ENCODE results near the gene CRIP2. TPM values are rescaled to one million over a fixed set of nuclear protein-coding genes. Genes with fewer than 3 reads are reported as not detected.
A peak's percentile ranks its signal among the peaks of the same experiment; 100 is the strongest.

The CRIP2 gene
- total and polyA plus RNA-seq, 2 of the 8 experiments (the other 6 are each of a cell fraction or from before 2014, with no cell fraction given) = 4.2 to 13.5 TPM

- Histone ChIP-seq H4K8ac (ENCODE audit: extremely low read depth, insufficient read depth, low read length) (no peak overlapping the region), H3K14ac (ENCODE audit: insufficient read length) (no peak overlapping the region), H3K4ac (replicated peaks; ENCODE audit: insufficient read length, low read depth, low read length) (no peak overlapping the region), H3K79me2 (ENCODE audit: control insufficient read depth in 1 of 2, insufficient read depth in 2 of 2, low read length in 2 of 2) (no peaks in the 10 kb centered on the region), H2BK15ac (ENCODE audit: low read length) (no peak overlapping the region), H3K9me3 (ENCODE audit: insufficient read depth in 2 of 2, low read depth in 1 of 2, low read length in 1 of 2) (no peaks in the 10 kb centered on the region), H4K91ac (replicated peaks; ENCODE audit: insufficient read length, low read length) (no peak overlapping the region), H3K9ac (replicated peaks in 1 of 4; ENCODE audit: extremely low read depth in 1 of 4, low read depth in 3 of 4, low read length in 3 of 4) (peak overlapping the region in 1 of 4 experiments; percentile 70; a peak in 2 of 7 replicates), H2BK20ac (ENCODE audit: low read length) (no peak overlapping the region), H3K4me1 (replicated peaks in 1 of 4; ENCODE audit: control insufficient read depth in 3 of 4, insufficient read depth in 4 of 4, low read length in 3 of 4) (peaks cover 0 to 35% (median 20%) of the 10 kb centered on the region in 4 experiments; a peak in 6 of 7 replicates), H2AK5ac (ENCODE audit: low read depth, low read length) (no peak overlapping the region), H3K36me3 (ENCODE audit: control insufficient read depth in 2 of 4, insufficient read depth in 4 of 4, low read length in 3 of 4) (peaks cover 0 to 11% (median 3%) of the 10 kb centered on the region in 4 experiments; a peak in 2 of 8 replicates), H3K18ac (ENCODE audit: extremely low read depth, low read length) (peak overlapping the region; percentile 60), H4K20me1 (replicated peaks in 1 of 2; ENCODE audit: control insufficient read depth in 1 of 2, insufficient read depth in 2 of 2, low read length in 2 of 2) (peaks cover 3 to 25% of the 10 kb centered on the region in 2 experiments), H3K4me3 (ENCODE audit: extremely low read depth in 1 of 4, insufficient read depth in 2 of 4, low read depth in 3 of 4, low read length in 4 of 4) (peak overlapping the region; percentile 40 to 65 (median 52)), H3K27ac (ENCODE audit: low read depth, low read length) (no peak overlapping the region), H3K23ac (ENCODE audit: insufficient read length) (no peak overlapping the region), H3K56ac (replicated peaks; ENCODE audit: insufficient read length, low read depth, low read length) (no peak overlapping the region), H3K23me2 (ENCODE audit: low read depth, low read length) (peaks cover 14% of the 10 kb centered on the region; the same call in 1 of the 2 replicates), H4K5ac (ENCODE audit: insufficient read length, low read depth, low read length) (no peak overlapping the region), H2BK5ac (ENCODE audit: low read depth, low read length) (no peak overlapping the region), H2BK12ac (ENCODE audit: low read depth, low read length) (peak overlapping the region; percentile 17; the same call in 1 of the 2 replicates), H3K27me3 (replicated peaks in 1 of 4; ENCODE audit: control insufficient read depth in 3 of 4, extremely low read depth in 1 of 4, insufficient read depth in 3 of 4, low read length in 3 of 4) (peaks cover 34 to 48% (median 41%) of the 10 kb centered on the region in 4 experiments), H3K79me1 (ENCODE audit: low read depth, low read length) (no peaks in the 10 kb centered on the region), H3K4me2 (ENCODE audit: insufficient read depth in 1 of 2, low read depth in 2 of 2, low read length in 2 of 2) (peak overlapping the region; percentile 33 to 89), H2BK120ac (replicated peaks; ENCODE audit: low read depth, low read length) (no peak overlapping the region), H2AFZ (ENCODE audit: low read length) (no peak overlapping the region)
- ChIA-PET CTCF (ENCODE audit: partially characterized antibody) (interaction anchor here (1.2 to 5.1 kb wide), 4 partner anchors 9 to 100 kb away, joined by 5 to 70 read pairs (median 12); no protein-coding TSS in a partner anchor), POLR2A (ENCODE audit: partially characterized antibody) (interaction anchor here (1.0 to 1.4 kb wide), 4 partner anchors 8 to 70 kb away, joined by 3 to 4 read pairs (median 4); no protein-coding TSS in a partner anchor)
- WGBS, 2 experiments (ENCODE audit: extremely low coverage in 1 of 2, insufficient coverage in 1 of 2, insufficient read length in 1 of 2, insufficient replicate concordance in 2 of 2, low coverage in 1 of 2, low lambda C conversion rate in 2 of 2, missing lambda C conversion rate in 1 of 2) = 19% methylated on average over 24 of the region's 60 CpGs; no CpG with 5 or more reads in 1 of the 2 experiments
- DNase-seq (ENCODE audit: low read depth in 1 of 2, low spot score in 2 of 2) (peak in 1 of 2 experiments; percentile 96), FAIRE-seq (no peak)
- TF ChIP-seq E2F6 (IDR thresholded peaks at IDR 0.05) = no peak
- TF ChIP-seq FOSL1 (IDR thresholded peaks at IDR 0.05; ENCODE audit: insufficient read depth, low read depth, low read length) = no peak
- no peak for TF ChIP-seq YY1 (IDR thresholded peaks at IDR 0.05; ENCODE audit: low read depth, low read length)
- no peak for TF ChIP-seq RXRA (IDR thresholded peaks at IDR 0.05; ENCODE audit: insufficient read depth, low read depth, low read length)
- no peak for TF ChIP-seq POLR2AphosphoS5 (IDR thresholded peaks at IDR 0.05; ENCODE audit: low read depth, low read length)
- TF ChIP-seq CHD2 (IDR thresholded peaks at IDR 0.05; ENCODE audit: low read length) = no peak
- TF ChIP-seq SIN3A (conservative IDR thresholded peaks at IDR 0.05 in 1 of 2, IDR thresholded peaks at IDR 0.05 in 1 of 2; ENCODE audit: low read depth in 1 of 2, low read length in 2 of 2) = peak; percentile 33 to 80; a peak in 2 of 4 replicates
- no peak for TF ChIP-seq SIRT6 (IDR thresholded peaks at IDR 0.05; ENCODE audit: low read length)
- no peak for TF ChIP-seq CTBP2 (IDR thresholded peaks at IDR 0.05; ENCODE audit: borderline replicate concordance, insufficient read depth, insufficient read length, low read length)
- TF ChIP-seq BCL11A (IDR thresholded peaks at IDR 0.05; ENCODE audit: low read depth in 2 of 2, low read length in 2 of 2) = no peak
Observed at GRCh38 chr14:105473677-105474482, 741 bp upstream of the CRIP2 start.
